Lower lobe of right lung (tissue), 2 donors: ENCODE results near the gene PGM5. TPM values are rescaled to one million over a fixed set of nuclear protein-coding genes. Genes with fewer than 3 reads are reported as not detected.

Experiments
- ATAC-seq, 2 donors: fragments of 200-7000 bp; cut with Tn5 transposase; one replicate each; pipeline ENCODE4 v1.9.1; 2020 to 2022; ENCODE audit warnings: mild to moderate bottlenecking in 2 of 2, moderate library complexity in 2 of 2
- DNase-seq: peaks from one replicate; pipeline ENCODE4 v3.0.0-alpha.2; 2020
- H3K27ac ChIP-seq: fragments of 200-600 bp; one replicate; pipeline ENCODE4 v1.8.0; 2022
- H3K27me3 ChIP-seq: fragments of 200-600 bp; one replicate; pipeline ENCODE4 v1.8.0; 2022; ENCODE audit warnings: low read depth
- H3K36me3 ChIP-seq: fragments of 200-600 bp; one replicate; pipeline ENCODE4 v1.8.0; 2022; ENCODE audit warnings: mild to moderate bottlenecking
- H3K4me1 ChIP-seq: fragments of 200-600 bp; one replicate; pipeline ENCODE4 v1.8.0; 2022
- H3K4me3 ChIP-seq: fragments of 200-600 bp; one replicate; pipeline ENCODE4 v1.8.0; 2022; ENCODE audit warnings: mild to moderate bottlenecking
- H3K9me3 ChIP-seq: fragments of 200-600 bp; one replicate; pipeline ENCODE4 v1.8.0; 2022
- CTCF ChIP-seq: fragments of 200-600 bp; IDR thresholded peaks from one replicate; pipeline ENCODE4 v1.8.0; 2022; ENCODE audit warnings: antibody characterized with exemption, mild to moderate bottlenecking
- intact Hi-C: fragments of 100-400 bp; cut with DNase I; formaldehyde crosslinking; loops from one replicate; pipeline ENCODE4 v1.11.0; 2022
- total RNA-seq: library from RNA; stranded (reverse); fragmentation: NEBNext Ultra II Directional; extraction: Animal tissue kit (Norgen Biotek cat#: 25700); gene quantifications from one replicate; pipeline ENCODE4 v1.2.1, GENCODE V29; 2021
- donor health status: DM: no; HTN: yes; CAD: no; lungs with severe emphysema.

Gene PGM5
- total RNA-seq, 1 donor from 2014 or later: 26.3 TPM

GRCh38 chr9:68446836-68447235 lies 90.4 kb downstream of the PGM5 start:
- ATAC-seq (no peak), DNase-seq (no peak)
- H3K27ac ChIP-seq: no peak overlapping the region
- H3K27me3 ChIP-seq: no peaks in the 10 kb centered on the region
- no peaks in the 10 kb centered on the region for H3K36me3 ChIP-seq
- intact Hi-C loops: no loop called here
- no peaks in the 10 kb centered on the region for H3K4me1 ChIP-seq
- no peak for TF ChIP-seq CTCF
- H3K4me3 ChIP-seq: no peak overlapping the region
- peaks cover under 1% of the 10 kb centered on the region for H3K9me3 ChIP-seq

GRCh38 chr9:68447611-68448010 lies 91.2 kb downstream of the PGM5 start:
- DNase-seq: no peak
- H3K4me3 ChIP-seq: no peak overlapping the region
- intact Hi-C loops: no loop called here
- no peaks in the 10 kb centered on the region for H3K27me3 ChIP-seq
- H3K4me1 ChIP-seq: no peaks in the 10 kb centered on the region
- no peak for TF ChIP-seq CTCF
- H3K27ac ChIP-seq: no peak overlapping the region
- H3K9me3 ChIP-seq: no peaks in the 10 kb centered on the region
- no peaks in the 10 kb centered on the region for H3K36me3 ChIP-seq
- ATAC-seq: no peak

- no peak for ATAC-seq
- Histone ChIP-seq H3K27me3 (no peaks in the 10 kb centered on the region), H3K4me3 (no peak overlapping the region), H3K27ac (no peak overlapping the region), H3K36me3 (no peaks in the 10 kb centered on the region), H3K9me3 (no peaks in the 10 kb centered on the region), H3K4me1 (no peaks in the 10 kb centered on the region)
- intact Hi-C loops: no loop called here
- no peak for TF ChIP-seq CTCF
- DNase-seq: no peak
These were observed 98.3 kb downstream of the PGM5 start for GRCh38 chr9:68454579-68455334.

- Histone ChIP-seq H3K27ac (no peak overlapping the region), H3K4me3 (no peak overlapping the region), H3K27me3 (no peaks in the 10 kb centered on the region), H3K4me1 (no peaks in the 10 kb centered on the region), H3K36me3 (no peaks in the 10 kb centered on the region), H3K9me3 (no peaks in the 10 kb centered on the region)
- intact Hi-C loops: no loop called here
- ATAC-seq (no peak), DNase-seq (no peak)
- no peak for TF ChIP-seq CTCF
These were observed 99.0 kb downstream of the PGM5 start for GRCh38 chr9:68455451-68455850.

GRCh38 chr9:68457803-68458202 lies 101.4 kb downstream of the PGM5 start:
- intact Hi-C loops: no loop called here
- H3K27me3 ChIP-seq: no peaks in the 10 kb centered on the region
- DNase-seq (no peak), ATAC-seq (no peak)
- H3K9me3 ChIP-seq: no peaks in the 10 kb centered on the region
- no peak overlapping the region for H3K27ac ChIP-seq
- no peak overlapping the region for H3K4me3 ChIP-seq
- no peaks in the 10 kb centered on the region for H3K36me3 ChIP-seq
- TF ChIP-seq CTCF: no peak
- H3K4me1 ChIP-seq: no peaks in the 10 kb centered on the region
